GM23338 (cell line): ENCODE measurements around the gene SCO1. TPM values are rescaled to one million over a fixed set of nuclear protein-coding genes. Genes with fewer than 3 reads are reported as not detected.

Experiments used
- ATAC-seq: fragments of 200-7000 bp; cut with Tn5 transposase; 3 replicates; pipeline ENCODE4 v1.9.1; 2020
- DNase-seq: peaks from one replicate; pipeline ENCODE4 v3.0.0-alpha.2; 2015; ENCODE audit warnings: low spot score
- H2AFZ ChIP-seq: fragments of 200-600 bp; sonication (generic); 2 replicates; pipeline ENCODE4 v1.8.0; 2016; ENCODE audit warnings: antibody characterized with exemption, mild to moderate bottlenecking, moderate library complexity
- H3F3A ChIP-seq: fragments of 200-600 bp; sonication (generic); replicated peaks from 2 replicates; pipeline ENCODE4 v1.8.0; 2017; ENCODE audit warnings: antibody characterized with exemption, mixed run types, low read depth
- H3K27ac ChIP-seq: fragments of 200-600 bp; sonication (generic); 2 replicates; pipeline ENCODE4 v1.6.1; 2016; ENCODE audit warnings: low read depth
- H3K27me3 ChIP-seq: fragments of 200-600 bp; sonication (generic); 2 replicates; pipeline ENCODE4 v1.8.0; 2016; ENCODE audit warnings: mild to moderate bottlenecking, mixed run types, moderate library complexity; ENCODE audit not compliant: insufficient read depth
- H3K36me3 ChIP-seq: fragments of 200-600 bp; sonication (generic); 2 replicates; pipeline ENCODE4 v1.8.0; 2016; ENCODE audit warnings: mild to moderate bottlenecking; ENCODE audit not compliant: insufficient read depth
- H3K4me1 ChIP-seq: fragments of 200-600 bp; sonication (generic); 2 replicates; pipeline ENCODE4 v1.8.0; 2016; ENCODE audit warnings: mild to moderate bottlenecking, moderate library complexity; ENCODE audit not compliant: insufficient read depth
- H3K4me2 ChIP-seq: fragments of 200-600 bp; sonication (generic); 2 replicates; pipeline ENCODE4 v1.7.1; 2017; ENCODE audit warnings: mixed run types
- H3K4me3 ChIP-seq: fragments of 200-600 bp; sonication (generic); 2 replicates; pipeline ENCODE4 v1.6.1; 2016; ENCODE audit warnings: mixed run types
- H3K79me2 ChIP-seq: fragments of 200-600 bp; sonication (generic); replicated peaks from 2 replicates; pipeline ENCODE4 v1.8.0; 2017; ENCODE audit warnings: mild to moderate bottlenecking; ENCODE audit not compliant: insufficient read depth
- H3K9me2 ChIP-seq: fragments of 200-600 bp; sonication (generic); 2 replicates; pipeline ENCODE4 v1.8.0; 2017; ENCODE audit not compliant: insufficient read depth
- H4K20me1 ChIP-seq: fragments of 200-600 bp; sonication (generic); replicated peaks from 2 replicates; pipeline ENCODE4 v1.8.0; 2017; ENCODE audit warnings: mild to moderate bottlenecking; ENCODE audit not compliant: insufficient read depth
- H3K27ac Mint-ChIP-seq: 2 replicates; pipeline ENCODE4 v1.8.0; 2020; ENCODE audit warnings: inconsistent platforms, mild to moderate bottlenecking, moderate library complexity, mixed read lengths
- H3K27me3 Mint-ChIP-seq: 3 replicates; pipeline ENCODE4 v1.8.0; 2022; ENCODE audit warnings: low read depth, mild to moderate bottlenecking, moderate library complexity, mixed read lengths, inconsistent platforms; ENCODE audit not compliant: insufficient read depth, poor library complexity
- H3K36me3 Mint-ChIP-seq: 3 replicates; pipeline ENCODE4 v1.8.0; 2021; ENCODE audit warnings: low read depth, mild to moderate bottlenecking, inconsistent platforms, moderate library complexity, mixed read lengths
- H3K4me1 Mint-ChIP-seq: 3 replicates; pipeline ENCODE4 v1.8.0; 2020; ENCODE audit warnings: mild to moderate bottlenecking, inconsistent platforms, mixed read lengths
- H3K4me3 Mint-ChIP-seq: 3 replicates; pipeline ENCODE4 v1.8.0; 2021; ENCODE audit warnings: moderate library complexity, mild to moderate bottlenecking, inconsistent platforms, mixed read lengths
- H3K9me3 Mint-ChIP-seq: 3 replicates; pipeline ENCODE4 v1.8.0; 2020; ENCODE audit warnings: moderate library complexity, mild to moderate bottlenecking, inconsistent platforms, mixed read lengths
- CREB1 ChIP-seq: fragments of 250-450 bp; sonication (Bioruptor Pico); IDR thresholded peaks from 2 replicates; pipeline ENCODE4 v1.5.0; 2020; ENCODE audit warnings: low read depth, mild to moderate bottlenecking, moderate library complexity
- CTCF ChIP-seq, 2 experiments: fragments of 200-600 bp in 1 of 2; sonication (generic) in 1 of 2; conservative IDR thresholded peaks; 2 replicates each; pipeline versions ENCODE4 v1.5.1 to v1.6.1; 2016 to 2017; ENCODE audit warnings: antibody characterized with exemption in 2 of 2, low read depth in 2 of 2, mild to moderate bottlenecking in 2 of 2, moderate library complexity in 1 of 2
- ETS1 ChIP-seq: IDR thresholded peaks from 2 replicates; pipeline ENCODE4 v1.6.1; 2016; ENCODE audit warnings: antibody characterized with exemption
- EZH2phosphoT487 ChIP-seq: fragments of 200-600 bp; sonication (generic); IDR thresholded peaks from one replicate; pipeline ENCODE4 v1.8.1; 2018; ENCODE audit warnings: antibody characterized with exemption; ENCODE audit not compliant: unreplicated experiment
- STAT1 ChIP-seq: IDR thresholded peaks from one replicate; pipeline ENCODE4 v1.6.1; 2016; ENCODE audit warnings: antibody characterized with exemption; ENCODE audit not compliant: unreplicated experiment
- ZNF462 ChIP-seq: fragments of 250-450 bp; sonication (Bioruptor Pico); IDR thresholded peaks from 2 replicates; pipeline ENCODE4 v1.5.0; 2020; ENCODE audit warnings: mild to moderate bottlenecking, moderate library complexity
- polyA plus RNA-seq: library from polyadenylated mRNA; unstranded; fragments of >200 nt; fragmentation: Nextera tagmentation; extraction: Ambion mirVana; gene quantifications from 2 replicates; pipeline ENCODE4 v1.2.1, GENCODE V29; 2016
- total RNA-seq: library from RNA; depleted of rRNA; stranded (reverse); fragments of >200 nt; shearing (Covaris generic); gene quantifications from 2 replicates; pipeline ENCODE4 v1.2.3, GENCODE V29; 2014

Gene SCO1
- total and polyA plus RNA-seq, 2 experiments from 2014 or later: 43.9 to 72.5 TPM

DNA sequence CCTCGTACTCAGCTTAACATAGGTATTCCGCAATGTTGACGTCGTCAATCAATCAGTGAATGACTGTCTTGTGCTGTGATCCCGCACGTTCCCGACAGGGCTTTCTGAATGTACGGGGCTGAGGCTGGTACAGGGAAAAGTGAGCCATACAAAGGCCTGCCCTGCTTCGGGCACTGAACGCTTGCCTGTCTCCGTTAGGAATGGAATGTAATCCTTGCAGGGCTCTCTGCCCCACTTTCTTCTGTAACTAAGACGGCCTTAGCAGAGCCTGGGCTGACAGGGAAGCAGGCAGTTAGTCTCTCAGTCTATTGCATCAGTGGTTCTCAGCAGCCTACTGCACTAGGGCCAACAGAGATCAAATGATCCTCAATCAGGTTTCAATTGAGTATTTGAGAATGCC is 24.0 kb downstream of the SCO1 start (continued):
- TF ChIP-seq CTCF (conservative IDR thresholded peaks at IDR 0.05; ENCODE audit: low read depth in 2 of 2) (no peak), CREB1 (no peak), STAT1 (no peak), ZNF462 (CRISPR knock-in tag) (no peak)

DNA sequence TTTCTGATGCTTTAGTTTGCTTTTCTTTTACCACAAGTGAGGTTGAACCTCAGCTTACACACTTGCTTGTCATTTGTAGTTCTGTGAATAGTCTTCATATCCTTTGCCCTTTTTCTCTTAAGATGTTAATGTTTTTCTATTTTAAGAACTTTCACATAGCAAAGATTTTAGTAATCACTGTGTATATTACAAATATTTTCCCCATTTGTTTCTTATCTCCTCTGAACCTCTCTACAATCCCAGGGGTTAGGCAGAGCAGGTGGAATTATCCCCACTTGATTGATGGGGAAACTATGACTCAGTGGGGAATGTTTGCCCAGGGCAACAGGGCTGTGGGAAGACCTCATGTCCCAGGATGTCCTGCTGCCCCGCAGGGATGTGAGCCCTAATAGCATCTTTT is 28.6 kb downstream of the SCO1 start:
- Mint-ChIP-seq H3K27me3 (no peaks in the 10 kb centered on the region), H3K36me3 (peaks cover 3% of the 10 kb centered on the region; the same call in 2 of the 3 replicates), H3K27ac (no peak overlapping the region), H3K9me3 (no peaks in the 10 kb centered on the region), H3K4me3 (no peak overlapping the region), H3K4me1 (no peaks in the 10 kb centered on the region)
- no peaks in the 10 kb centered on the region for H3K36me3 ChIP-seq
- ATAC-seq (no peak), DNase-seq (no peak)
- no peaks in the 10 kb centered on the region for H3F3A ChIP-seq
- no peak overlapping the region for H3K27ac ChIP-seq
- H3K27me3 ChIP-seq: no peaks in the 10 kb centered on the region
- no peak overlapping the region for H3K4me2 ChIP-seq
- no peaks in the 10 kb centered on the region for H3K9me2 ChIP-seq
- no peaks in the 10 kb centered on the region for H3K4me1 ChIP-seq
- H2AFZ ChIP-seq: no peak overlapping the region
- no peaks in the 10 kb centered on the region for H4K20me1 ChIP-seq
- H3K79me2 ChIP-seq: no peaks in the 10 kb centered on the region
- H3K4me3 ChIP-seq: no peak overlapping the region
- TF ChIP-seq ZNF462 (CRISPR knock-in tag) (no peak), EZH2phosphoT487 (no peak), CREB1 (no peak), STAT1 (no peak), ETS1 (no peak)
